Measurements from ENCODE around the gene ZNF93. TPM values are rescaled to one million over a fixed set of nuclear protein-coding genes. Genes with fewer than 3 reads are reported as not detected.
"Not testable (repeated sequence)": the region's sequence is repeated elsewhere in the genome, so short reads cannot be mapped to it uniquely, and the experiment has no call there.

The ZNF93 gene
- total RNA-seq: 1 to 10 TPM; 1.1 to 3.3 (median 1.9) TPM
- polyA plus RNA-seq: 1 to 10 TPM; 1.1 to 2.6 TPM
- long read RNA-seq, donor 1, partial matches to known transcripts: 0 of 1 reads
- long read RNA-seq, donor 1, other reads (novel, unspliced or antisense): 1 of 1 reads
- long read RNA-seq, donor 2: 0 reads
- long read RNA-seq, donor 3, partial matches to known transcripts: 0 of 3 reads
- long read RNA-seq, donor 3, other reads (novel, unspliced or antisense): 0 of 3 reads

- peaks cover 0 to 3% (median 0%) of the 10 kb centered on the region in 9 donors for H3K36me3 ChIP-seq
- peaks cover 0 to 58% (median 9%) of the 10 kb centered on the region in 11 donors for H3K9me3 ChIP-seq
- WGBS, 2 donors: 0 to 1% methylated on average over 35 of the region's 35 CpGs
- peak within 1 kb of the TSS; percentile 43 to 80 (median 72) for H3K4me3 ChIP-seq
- H3K27me3 ChIP-seq: no peaks in the 10 kb centered on the region
- TF ChIP-seq, protein P1, sequence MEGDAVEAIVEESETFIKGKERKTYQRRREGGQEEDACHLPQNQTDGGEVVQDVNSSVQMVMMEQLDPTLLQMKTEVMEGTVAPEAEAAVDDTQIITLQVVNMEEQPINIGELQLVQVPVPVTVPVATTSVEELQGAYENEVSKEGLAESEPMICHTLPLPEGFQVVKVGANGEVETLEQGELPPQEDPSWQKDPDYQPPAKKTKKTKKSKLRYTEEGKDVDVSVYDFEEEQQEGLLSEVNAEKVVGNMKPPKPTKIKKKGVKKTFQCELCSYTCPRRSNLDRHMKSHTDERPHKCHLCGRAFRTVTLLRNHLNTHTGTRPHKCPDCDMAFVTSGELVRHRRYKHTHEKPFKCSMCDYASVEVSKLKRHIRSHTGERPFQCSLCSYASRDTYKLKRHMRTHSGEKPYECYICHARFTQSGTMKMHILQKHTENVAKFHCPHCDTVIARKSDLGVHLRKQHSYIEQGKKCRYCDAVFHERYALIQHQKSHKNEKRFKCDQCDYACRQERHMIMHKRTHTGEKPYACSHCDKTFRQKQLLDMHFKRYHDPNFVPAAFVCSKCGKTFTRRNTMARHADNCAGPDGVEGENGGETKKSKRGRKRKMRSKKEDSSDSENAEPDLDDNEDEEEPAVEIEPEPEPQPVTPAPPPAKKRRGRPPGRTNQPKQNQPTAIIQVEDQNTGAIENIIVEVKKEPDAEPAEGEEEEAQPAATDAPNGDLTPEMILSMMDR (IDR thresholded peaks at IDR 0.05): no peak
- peaks cover 0 to 16% (median 6%) of the 10 kb centered on the region in 9 donors for H3K4me1 ChIP-seq
- peak within 1 kb of the TSS; percentile 22 to 84 (median 70) for H3K27ac ChIP-seq
- ATAC-seq (peak; percentile 98 to 99 (median 99)), DNase-seq (peak; percentile 88 to 97)
- intact Hi-C loops (cut with DNase I): loop anchor here in 5 of 10 donors (2.0 to 10.0 kb wide), 4 partner anchors 34 to 236 kb away; partner anchors contain the start of genes ZNF253 (in 3 of the 5), ATP13A1 (in 1 of the 5), ZNF101 (in 1 of the 5) and ZNF14 (in 1 of the 5)
Measured at GRCh38 chr19:19900729-19901444, at the start of gene ZNF93. ZNF93 (plus strand) TSS chr19:19900946; CDS start chr19:19901089, 143 bp downstream.

DNA sequence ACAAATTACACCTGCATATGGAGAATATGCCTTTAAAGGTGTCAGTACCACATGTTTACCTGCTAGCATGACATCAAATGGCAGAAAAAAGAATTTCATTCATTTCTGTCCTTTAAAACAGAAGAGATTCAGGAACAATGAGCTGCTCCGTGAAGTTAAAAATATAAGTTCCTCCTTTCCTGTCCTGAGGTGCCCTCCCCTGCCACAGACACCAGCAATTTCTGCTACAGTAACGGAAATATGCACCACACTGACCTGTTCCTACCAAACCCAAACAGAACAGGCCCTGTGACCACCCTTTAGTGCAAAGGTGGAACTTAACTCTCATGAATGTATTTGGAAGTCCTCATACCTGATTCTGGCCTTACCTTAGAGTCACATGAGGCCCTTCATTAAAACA, 49.0 kb upstream of the ZNF93 start:
- H3K36me3 ChIP-seq; H3K27me3 ChIP-seq; H3K27ac ChIP-seq; H3K4me3 ChIP-seq; DNase-seq; intact Hi-C loops (cut with DNase I); H3K4me1 ChIP-seq; ATAC-seq: not testable (repeated sequence)
- WGBS, 2 donors: 66 to 73% methylated on average over 2 of the region's 2 CpGs
- H3K9me3 ChIP-seq: peaks cover 0 to 49% (median 0%) of the 10 kb centered on the region in 11 donors

- Histone ChIP-seq H3K27me3 (peaks cover 0 to 15% (median 9%) of the 10 kb centered on the region in 7 donors), H3K36me3 (no peaks in the 10 kb centered on the region), H3K27ac (no peak overlapping the region), H3K4me1 (no peaks in the 10 kb centered on the region), H3K9me3 (peaks cover 0 to 12% (median 0%) of the 10 kb centered on the region in 11 donors), H3K4me3 (no peak overlapping the region)
- WGBS, 2 donors: 95 to 98% methylated on average over 2 of the region's 2 CpGs
- intact Hi-C loops (cut with DNase I): no loop called here
- ATAC-seq: no peak
- no peak for DNase-seq
- TF ChIP-seq, protein P1 (IDR thresholded peaks at IDR 0.05): no peak
Measured at GRCh38 chr19:19858751-19859150, 42.0 kb upstream of the ZNF93 start.

GRCh38 chr19:19860756-19861390, 39.9 kb upstream of the ZNF93 start:
- DNase-seq (peak in 1 of 2 donors; percentile 15), ATAC-seq (no peak)
- Histone ChIP-seq H3K27ac (no peak overlapping the region), H3K36me3 (no peaks in the 10 kb centered on the region), H3K4me3 (peak overlapping the region in 5 of 10 donors; percentile 13 to 28 (median 24)), H3K9me3 (peaks cover 0 to 16% (median 0%) of the 10 kb centered on the region in 11 donors), H3K27me3 (peaks cover 0 to 15% (median 9%) of the 10 kb centered on the region in 7 donors), H3K4me1 (peaks cover 0 to 6% (median 0%) of the 10 kb centered on the region in 9 donors)
- WGBS, 2 donors: 8 to 15% methylated on average over 29 of the region's 29 CpGs
- TF ChIP-seq, protein P1 (IDR thresholded peaks at IDR 0.05): no peak
- intact Hi-C loops (cut with DNase I): loop anchor here in 1 of 10 donors (5.0 kb wide), 1 partner anchor 39 kb away; the partner anchor contains the start of gene ZNF506

Data from heart right ventricle (tissue), 16 donors.